GM21390 (cell line): ENCODE data around the gene FEM1B.

Experiments used
- ATAC-seq: cut with Tn5 transposase; IDR thresholded peaks from one replicate; pipeline ENCODE4 v1.9.1; 2021; ENCODE audit not compliant: unreplicated experiment

Gene FEM1B

GRCh38 chr15:68284616-68285258 is 7.2 kb downstream of the FEM1B start:
- ATAC-seq: no peak

- no peak for ATAC-seq
These were observed 7.9 kb downstream of the FEM1B start for GRCh38 chr15:68285259-68285980.

- no peak for ATAC-seq
These were observed 8.7 kb downstream of the FEM1B start for GRCh38 chr15:68286256-68286655.

- ATAC-seq: no peak
These were observed 11.5 kb downstream of the FEM1B start for GRCh38 chr15:68289057-68289456.

GRCh38 chr15:68289621-68290352 is 12.2 kb downstream of the FEM1B start:
- ATAC-seq: no peak

- no peak for ATAC-seq
These were observed 13.2 kb downstream of the FEM1B start for GRCh38 chr15:68290715-68291114.

GRCh38 chr15:68292157-68292781 is 14.7 kb downstream of the FEM1B start:
- ATAC-seq: no peak

- no peak for ATAC-seq
These were observed 15.4 kb downstream of the FEM1B start for GRCh38 chr15:68292967-68293366.

GRCh38 chr15:68295014-68295805 is 17.7 kb downstream of the FEM1B start:
- ATAC-seq: no peak

- no peak for ATAC-seq
These were observed 20.8 kb downstream of the FEM1B start for GRCh38 chr15:68298336-68298735.

GRCh38 chr15:68298882-68299381 is 21.4 kb downstream of the FEM1B start:
- ATAC-seq: peak; percentile 84

- ATAC-seq: no peak
These were observed 21.9 kb downstream of the FEM1B start for GRCh38 chr15:68299436-68299835.

- no peak for ATAC-seq
These were observed 22.8 kb downstream of the FEM1B start for GRCh38 chr15:68300115-68300940.

GRCh38 chr15:68301301-68301700 is 23.8 kb downstream of the FEM1B start:
- no peak for ATAC-seq

GRCh38 chr15:68302729-68303128 is 25.2 kb downstream of the FEM1B start:
- no peak for ATAC-seq

- no peak for ATAC-seq
These were observed 25.6 kb downstream of the FEM1B start for GRCh38 chr15:68303134-68303533.

GRCh38 chr15:68303560-68304436 is 26.3 kb downstream of the FEM1B start:
- ATAC-seq: no peak

GRCh38 chr15:68304589-68305337 is 27.2 kb downstream of the FEM1B start:
- ATAC-seq: no peak
